HCT116 (cell line): ENCODE data around the gene SPRING1. TPM values are rescaled to one million over a fixed set of nuclear protein-coding genes. Genes with fewer than 3 reads are reported as not detected.

Experiments used
- ATAC-seq: fragments of 200-7000 bp; cut with Tn5 transposase; 2 replicates; pipeline ENCODE4 v1.9.1; 2020; ENCODE audit warnings: mild to moderate bottlenecking, moderate library complexity
- BruUV-seq: library from RNA; stranded (reverse); fragments of 400-500 nt; replicated peaks from 2 replicates; lab custom pipeline; 2021; lab: Mats Ljungman, UMichigan
- CTCF ChIA-PET: fragments of 300-600 bp; sonication (Branson Sonifier 250); formaldehyde crosslinking; loops from one replicate; lab custom pipeline; 2021; ENCODE audit warnings: antibody characterized with exemption; lab: Charles Lee
- POLR2A ChIA-PET: fragments of 300-600, 350-600 bp; sonication (Branson Sonifier 250); formaldehyde crosslinking; loops from one replicate; lab custom pipeline; 2021; ENCODE audit warnings: antibody characterized with exemption; lab: Charles Lee
- RAD21 ChIA-PET, 2 experiments: fragments of 300-600 bp; sonication (Branson Sonifier 250); formaldehyde crosslinking; loops; one replicate each; lab custom pipeline; 2023; ENCODE audit warnings: low total read pairs in 2 of 2; ENCODE audit not compliant: uncharacterized antibody in 2 of 2, unreplicated experiment in 2 of 2, low non-redundant PET in 1 of 2; lab: Charles Lee
- DNase-seq: peaks from one replicate; pipeline ENCODE4 v3.0.0-alpha.2; 2010; ENCODE audit warnings: low read depth, low spot score
- H2AFZ ChIP-seq: fragments of 200-600 bp; shearing (Covaris generic), sonication (generic); 2 replicates; pipeline ENCODE4 v1.6.1; 2017; ENCODE audit warnings: low read depth, mixed run types, mixed read lengths, antibody characterized with exemption, low read length; ENCODE audit not compliant: poor library complexity, severe bottlenecking
- H3K27ac ChIP-seq: 2 replicates; pipeline ENCODE4 v1.5.1; 2012; ENCODE audit warnings: low read depth, low read length
- H3K27me3 ChIP-seq: fragments of 200-600 bp; sonication (generic); 2 replicates; pipeline ENCODE4 v1.6.1; 2016; ENCODE audit warnings: mixed run types, low read length, mixed read lengths; ENCODE audit not compliant: insufficient read depth
- H3K36me3 ChIP-seq, 2 experiments: fragments of 200-500 bp in 1 of 2; fragments of 200-600 bp in 1 of 2; sonication (Bioruptor generic) in 1 of 2; sonication (generic) in 1 of 2; 2 replicates each; pipeline versions ENCODE4 v1.5.1 to v1.6.1; 2014 to 2016; ENCODE audit warnings: low read length in 2 of 2, inconsistent platforms in 1 of 2, mixed read lengths in 1 of 2, mixed run types in 1 of 2; ENCODE audit not compliant: insufficient read depth in 2 of 2, control insufficient read depth in 1 of 2
- H3K4me1 ChIP-seq, 2 experiments: fragments of 200-600 bp in 1 of 2; sonication (generic) in 1 of 2; 2 replicates each; pipeline versions ENCODE4 v1.5.1 to v1.6.1; 2012 to 2017; ENCODE audit warnings: low read length in 2 of 2, inconsistent platforms in 1 of 2, mild to moderate bottlenecking in 1 of 2, mixed read lengths in 1 of 2, mixed run types in 1 of 2, moderate library complexity in 1 of 2; ENCODE audit not compliant: insufficient read depth in 2 of 2, control insufficient read depth in 1 of 2
- H3K4me2 ChIP-seq: fragments of 200-600 bp; sonication (generic); 2 replicates; pipeline ENCODE4 v1.6.1; 2017; ENCODE audit warnings: mixed run types, low read length, mixed read lengths
- H3K4me3 ChIP-seq, 2 experiments: fragments of 200-600 bp in 1 of 2; sonication (generic) in 1 of 2; replicated peaks in 1 of 2; 2 replicates each; pipeline ENCODE4 v1.5.1; 2011 to 2016; ENCODE audit warnings: low read length in 2 of 2, control low read depth in 1 of 2, low read depth in 1 of 2, mild to moderate bottlenecking in 1 of 2, mixed read lengths in 1 of 2, mixed run types in 1 of 2
- H3K79me2 ChIP-seq: fragments of 200-600 bp; sonication (generic); 2 replicates; pipeline ENCODE4 v1.6.1; 2017; ENCODE audit warnings: mild to moderate bottlenecking, mixed run types, low read length, moderate library complexity, mixed read lengths; ENCODE audit not compliant: insufficient read depth
- H3K9ac ChIP-seq: fragments of 200-600 bp; sonication (generic); 2 replicates; pipeline ENCODE4 v1.6.1; 2016; ENCODE audit warnings: low read length, mixed read lengths
- H3K9me2 ChIP-seq: fragments of 200-600 bp; sonication (generic), shearing (Covaris generic); 2 replicates; pipeline ENCODE4 v1.6.1; 2017; ENCODE audit warnings: mixed run types, mild to moderate bottlenecking, moderate library complexity; ENCODE audit not compliant: insufficient read depth
- H3K9me3 ChIP-seq, 2 experiments: fragments of 200-500 bp in 1 of 2; fragments of 200-600 bp in 1 of 2; sonication (Bioruptor generic) in 1 of 2; sonication (generic) in 1 of 2; 2 replicates each; pipeline ENCODE4 v1.6.1; 2014 to 2017; ENCODE audit warnings: low read length in 2 of 2, mixed read lengths in 2 of 2, inconsistent platforms in 1 of 2, low read depth in 1 of 2, mild to moderate bottlenecking in 1 of 2, mixed run types in 1 of 2, moderate library complexity in 1 of 2; ENCODE audit not compliant: control insufficient read depth in 1 of 2, insufficient read depth in 1 of 2
- H4K20me1 ChIP-seq: fragments of 200-600 bp; sonication (generic), shearing (Covaris generic); 2 replicates; pipeline ENCODE4 v1.6.1; 2017; ENCODE audit warnings: mixed run types, mild to moderate bottlenecking, moderate library complexity; ENCODE audit not compliant: insufficient read depth
- ELF1 ChIP-seq: IDR thresholded peaks from 2 replicates; pipeline ENCODE4 v1.6.1; 2012; ENCODE audit warnings: low read depth, borderline replicate concordance
- EZH2 ChIP-seq: fragments of 200-600 bp; sonication (generic); IDR thresholded peaks from 2 replicates; pipeline ENCODE4 v1.6.1; 2017; ENCODE audit warnings: antibody characterized with exemption, mixed run types
- EZH2phosphoT487 ChIP-seq: fragments of 200-600 bp; IDR thresholded peaks from 2 replicates; pipeline ENCODE4 v1.6.1; 2018; ENCODE audit warnings: antibody characterized with exemption, borderline replicate concordance
- POLR2A ChIP-seq: IDR thresholded peaks from 2 replicates; pipeline ENCODE4 v1.7.0; 2011; ENCODE audit warnings: borderline replicate concordance; ENCODE audit not compliant: insufficient read depth, insufficient read length; ENCODE audit errors: extremely low read depth
- SP1 ChIP-seq: IDR thresholded peaks from 2 replicates; pipeline ENCODE4 v1.6.1; 2012; ENCODE audit warnings: low read depth
- SRF ChIP-seq: IDR thresholded peaks from 2 replicates; pipeline ENCODE4 v1.6.1; 2012; ENCODE audit warnings: low read depth
- ZBTB33 ChIP-seq: IDR thresholded peaks from 2 replicates; pipeline ENCODE4 v1.6.1; 2011; ENCODE audit warnings: mild to moderate bottlenecking, low read length, moderate library complexity; ENCODE audit not compliant: insufficient replicate concordance; ENCODE audit errors: extremely low read depth
- ZNF274 ChIP-seq: fragments of 200-500 bp; sonication (Bioruptor generic); IDR thresholded peaks from 2 replicates; pipeline ENCODE4 v1.6.1; 2014; ENCODE audit warnings: mild to moderate bottlenecking, low read depth, low read length, inconsistent platforms
- intact Hi-C: fragments of 100-400 bp; cut with micrococcal nuclease; formaldehyde crosslinking; loops from 2 replicates; pipeline ENCODE4 v1.10.0; 2022
- total RNA-seq: library from RNA; stranded (reverse); gene quantifications from one replicate; pipeline ENCODE4 v1.2.1, GENCODE V29; 2021; ENCODE audit not compliant: unreplicated experiment
- TF ChIP-seq, protein P1 (sequence below), 3 experiments: fragments of 200-600 bp in 1 of 3; sonication (generic) in 1 of 3; IDR thresholded peaks in 2 of 3; conservative IDR thresholded peaks in 1 of 3; 2 replicates each; pipeline ENCODE4 v1.5.1; 2012 to 2017; ENCODE audit warnings: low read depth in 2 of 3, low read length in 2 of 3, antibody characterized with exemption in 1 of 3, borderline replicate concordance in 1 of 3, control low read depth in 1 of 3, mild to moderate bottlenecking in 1 of 3, mixed read lengths in 1 of 3, mixed run types in 1 of 3, moderate library complexity in 1 of 3; ENCODE audit not compliant: insufficient read depth in 1 of 3

SPRING1 gene
- total RNA-seq, 1 experiment from 2014 or later = 28.5 TPM

- no peak for ATAC-seq
- Histone ChIP-seq H3K27ac (no peak overlapping the region), H3K9me2 (no peaks in the 10 kb centered on the region), H3K9ac (no peak overlapping the region), H3K79me2 (no peaks in the 10 kb centered on the region), H2AFZ (no peak overlapping the region), H3K36me3 (peaks cover 0 to 9% of the 10 kb centered on the region in 2 experiments; a peak in 3 of 4 replicates), H3K9me3 (no peaks in the 10 kb centered on the region), H3K27me3 (no peaks in the 10 kb centered on the region), H4K20me1 (no peaks in the 10 kb centered on the region), H3K4me2 (no peak overlapping the region), H3K4me3 (no peak overlapping the region), H3K4me1 (no peaks in the 10 kb centered on the region)
- no peak for DNase-seq
- intact Hi-C loops = no loop called here
- TF ChIP-seq SRF (no peak), ELF1 (no peak), EZH2 (no peak), EZH2phosphoT487 (no peak), POLR2A (no peak), ZNF274 (no peak), SP1 (no peak), ZBTB33 (no peak)
- TF ChIP-seq, protein P1, sequence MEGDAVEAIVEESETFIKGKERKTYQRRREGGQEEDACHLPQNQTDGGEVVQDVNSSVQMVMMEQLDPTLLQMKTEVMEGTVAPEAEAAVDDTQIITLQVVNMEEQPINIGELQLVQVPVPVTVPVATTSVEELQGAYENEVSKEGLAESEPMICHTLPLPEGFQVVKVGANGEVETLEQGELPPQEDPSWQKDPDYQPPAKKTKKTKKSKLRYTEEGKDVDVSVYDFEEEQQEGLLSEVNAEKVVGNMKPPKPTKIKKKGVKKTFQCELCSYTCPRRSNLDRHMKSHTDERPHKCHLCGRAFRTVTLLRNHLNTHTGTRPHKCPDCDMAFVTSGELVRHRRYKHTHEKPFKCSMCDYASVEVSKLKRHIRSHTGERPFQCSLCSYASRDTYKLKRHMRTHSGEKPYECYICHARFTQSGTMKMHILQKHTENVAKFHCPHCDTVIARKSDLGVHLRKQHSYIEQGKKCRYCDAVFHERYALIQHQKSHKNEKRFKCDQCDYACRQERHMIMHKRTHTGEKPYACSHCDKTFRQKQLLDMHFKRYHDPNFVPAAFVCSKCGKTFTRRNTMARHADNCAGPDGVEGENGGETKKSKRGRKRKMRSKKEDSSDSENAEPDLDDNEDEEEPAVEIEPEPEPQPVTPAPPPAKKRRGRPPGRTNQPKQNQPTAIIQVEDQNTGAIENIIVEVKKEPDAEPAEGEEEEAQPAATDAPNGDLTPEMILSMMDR (IDR thresholded peaks at IDR 0.05 in 2 of 3, conservative IDR thresholded peaks at IDR 0.05 in 1 of 3; ENCODE audit: borderline replicate concordance in 1 of 3, insufficient read depth in 1 of 3, low read depth in 2 of 3, low read length in 2 of 3) = no peak
- CTCF ChIA-PET = interaction anchor here (1.8 kb wide), 1 partner anchor 9 kb away, joined by 5 read pairs; no protein-coding TSS in a partner anchor
- BruUV-seq = no TSS peak
- POLR2A ChIA-PET = no interaction called here
- RAD21 ChIA-PET = no interaction called here
These were observed 20.1 kb downstream of the SPRING1 start for GRCh38 chr12:116717466-116718437.
